GM21717 (cell line): ENCODE data around the gene RABL6.

Experiments
- ATAC-seq: cut with Tn5 transposase; IDR thresholded peaks from one replicate; pipeline ENCODE4 v1.9.1; 2021; ENCODE audit warnings: mild to moderate bottlenecking, moderate library complexity; ENCODE audit not compliant: unreplicated experiment

RABL6 gene

DNA sequence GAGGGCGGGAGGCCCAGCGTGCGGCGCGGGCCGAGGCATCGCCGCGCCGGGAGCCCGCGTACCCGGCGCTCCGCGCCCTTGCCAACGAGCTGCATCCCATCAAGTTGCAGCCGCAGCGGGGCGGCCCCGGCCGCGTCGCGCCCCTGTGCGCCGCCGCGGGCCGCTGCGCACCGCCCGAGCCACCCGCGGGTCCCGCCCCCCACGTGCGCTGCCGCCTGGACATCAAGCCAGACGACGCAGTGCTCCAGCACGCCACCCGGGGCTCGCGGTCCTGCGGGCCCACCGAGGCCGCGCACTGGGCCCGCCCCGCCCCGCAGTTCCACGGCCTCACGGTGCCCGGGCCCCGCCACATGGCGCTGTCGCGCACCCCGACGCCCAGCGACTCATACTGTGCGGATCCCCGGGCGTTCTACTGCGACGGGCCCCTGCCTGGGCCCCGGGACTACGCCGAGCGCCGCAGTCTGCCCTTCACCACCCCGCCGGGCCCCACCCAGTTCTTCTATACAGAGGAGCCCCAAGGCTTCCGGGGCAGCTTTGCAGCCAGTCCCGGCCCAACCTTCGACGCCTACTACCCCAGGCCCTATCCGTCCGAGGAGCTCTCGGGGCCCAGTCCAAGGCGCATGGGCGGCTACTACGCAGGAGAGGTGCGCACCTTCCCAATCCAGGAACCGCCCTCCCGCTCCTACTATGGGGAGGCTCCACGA lies 37.2 kb downstream of the RABL6 start:
- ATAC-seq = no peak

DNA sequence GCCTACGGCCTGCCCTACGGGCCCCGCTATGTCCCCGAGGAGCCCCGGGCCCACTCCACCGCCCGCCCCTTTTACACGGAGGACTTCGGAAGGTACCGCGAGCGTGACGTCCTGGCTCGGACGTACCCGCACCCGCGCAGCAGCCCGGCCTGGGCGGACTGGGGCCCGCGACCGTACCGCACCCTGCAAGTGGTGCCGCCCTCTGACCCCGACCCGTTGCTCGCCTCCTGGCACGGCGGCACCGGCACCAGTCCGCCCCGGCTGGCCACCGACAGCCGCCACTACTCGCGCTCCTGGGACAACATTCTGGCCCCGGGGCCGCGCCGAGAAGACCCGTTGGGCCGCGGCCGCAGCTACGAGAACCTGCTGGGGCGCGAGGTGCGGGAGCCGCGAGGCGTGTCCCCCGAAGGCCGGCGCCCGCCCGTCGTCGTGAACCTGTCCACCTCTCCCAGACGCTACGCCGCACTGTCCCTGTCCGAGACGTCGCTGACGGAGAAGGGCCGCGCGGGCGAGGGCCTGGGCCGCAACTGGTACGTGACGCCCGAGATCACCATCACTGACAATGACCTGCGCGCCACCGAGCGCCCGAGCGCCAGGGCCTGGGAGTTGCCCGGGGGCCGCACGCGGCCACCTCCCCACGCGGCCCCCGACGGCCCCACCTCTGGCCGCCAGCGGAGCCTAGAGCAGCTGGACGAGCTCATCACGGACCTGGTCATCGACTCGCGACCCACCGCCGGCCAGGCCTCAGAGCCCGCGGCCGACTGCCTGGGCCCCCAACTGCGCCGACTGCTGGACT lies 37.9 kb downstream of the RABL6 start:
- no peak for ATAC-seq

GRCh38 chr9:136846376-136847087 lies 38.8 kb downstream of the RABL6 start:
- no peak for ATAC-seq

DNA sequence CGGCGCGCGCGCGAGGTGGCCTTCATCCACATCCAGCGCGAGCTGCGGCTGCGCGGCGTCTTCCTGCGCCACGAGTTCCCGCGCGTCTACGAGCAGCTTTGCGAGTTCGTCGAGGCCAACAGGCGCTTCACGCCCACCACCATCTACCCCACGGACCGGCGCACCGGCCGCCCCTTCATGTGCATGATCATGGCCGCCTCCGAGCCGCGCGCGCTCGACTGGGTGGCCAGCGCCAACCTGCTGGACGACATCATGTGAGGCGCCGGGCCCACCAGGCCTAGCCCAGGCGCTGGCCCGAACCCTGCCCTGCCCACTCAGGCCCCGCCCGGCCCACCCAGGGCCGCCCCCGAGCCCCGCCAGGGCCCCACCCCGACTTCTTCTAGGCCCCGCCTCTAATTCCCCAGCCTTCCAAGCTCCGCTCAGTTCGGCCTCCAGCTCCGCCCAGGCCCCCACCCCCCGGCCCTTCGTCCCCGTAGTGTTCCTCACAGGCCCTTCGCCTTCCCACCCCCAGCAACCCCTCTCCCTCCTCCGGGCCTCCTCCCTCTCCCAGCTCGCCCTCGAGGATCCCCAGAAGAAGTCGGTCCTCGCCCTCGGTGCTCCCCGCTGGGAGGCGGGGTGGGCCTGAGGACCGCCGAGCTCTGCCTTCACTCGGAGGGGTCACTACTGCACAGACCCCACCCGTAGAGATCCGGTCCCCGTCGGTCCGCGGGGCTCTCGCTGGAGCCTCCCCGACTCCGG lies 39.5 kb downstream of the RABL6 start:
- no peak for ATAC-seq

GRCh38 chr9:136847826-136848392 lies 40.2 kb downstream of the RABL6 start:
- no peak for ATAC-seq

DNA sequence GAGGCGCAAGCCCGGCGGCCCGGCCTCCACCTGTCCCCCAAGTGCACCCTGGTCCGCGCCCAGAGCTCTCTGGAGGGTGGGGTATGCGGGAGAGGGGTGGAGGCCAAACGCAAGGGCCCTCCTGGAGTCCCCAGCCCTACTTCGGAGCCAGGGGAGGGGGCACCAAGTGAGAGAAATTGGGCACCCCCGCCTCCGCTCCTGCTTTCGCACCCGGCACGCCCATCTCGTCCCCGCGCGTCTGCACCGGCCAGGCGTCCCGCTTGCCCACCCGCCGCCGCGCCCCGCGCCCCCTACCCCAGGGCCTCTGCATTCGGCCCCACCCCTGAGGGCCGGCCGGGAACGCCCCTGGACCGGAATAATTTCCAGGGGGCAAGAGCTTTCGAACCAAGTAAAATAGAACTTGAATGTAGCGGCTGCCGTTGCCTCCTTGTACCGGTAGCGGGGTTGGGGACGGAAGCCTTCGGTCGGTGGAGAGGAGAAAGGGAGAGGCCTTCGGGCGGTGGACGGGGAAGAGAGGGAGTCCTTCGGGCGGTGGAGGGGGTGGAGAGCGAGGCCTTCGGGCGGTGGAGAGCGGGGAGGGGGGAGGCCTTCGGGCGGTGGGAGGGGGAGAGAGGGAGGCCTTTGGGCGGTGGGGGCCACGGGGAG lies 40.8 kb downstream of the RABL6 start:
- peak; percentile 6 for ATAC-seq

GRCh38 chr9:136849038-136849959 lies 41.6 kb downstream of the RABL6 start, which contains the start of gene PHPT1:
Gene PHPT1 (plus strand): TSS chr9:136849409. CDS start chr9:136849431, 22 bp downstream.
- ATAC-seq = peak; percentile 76

DNA sequence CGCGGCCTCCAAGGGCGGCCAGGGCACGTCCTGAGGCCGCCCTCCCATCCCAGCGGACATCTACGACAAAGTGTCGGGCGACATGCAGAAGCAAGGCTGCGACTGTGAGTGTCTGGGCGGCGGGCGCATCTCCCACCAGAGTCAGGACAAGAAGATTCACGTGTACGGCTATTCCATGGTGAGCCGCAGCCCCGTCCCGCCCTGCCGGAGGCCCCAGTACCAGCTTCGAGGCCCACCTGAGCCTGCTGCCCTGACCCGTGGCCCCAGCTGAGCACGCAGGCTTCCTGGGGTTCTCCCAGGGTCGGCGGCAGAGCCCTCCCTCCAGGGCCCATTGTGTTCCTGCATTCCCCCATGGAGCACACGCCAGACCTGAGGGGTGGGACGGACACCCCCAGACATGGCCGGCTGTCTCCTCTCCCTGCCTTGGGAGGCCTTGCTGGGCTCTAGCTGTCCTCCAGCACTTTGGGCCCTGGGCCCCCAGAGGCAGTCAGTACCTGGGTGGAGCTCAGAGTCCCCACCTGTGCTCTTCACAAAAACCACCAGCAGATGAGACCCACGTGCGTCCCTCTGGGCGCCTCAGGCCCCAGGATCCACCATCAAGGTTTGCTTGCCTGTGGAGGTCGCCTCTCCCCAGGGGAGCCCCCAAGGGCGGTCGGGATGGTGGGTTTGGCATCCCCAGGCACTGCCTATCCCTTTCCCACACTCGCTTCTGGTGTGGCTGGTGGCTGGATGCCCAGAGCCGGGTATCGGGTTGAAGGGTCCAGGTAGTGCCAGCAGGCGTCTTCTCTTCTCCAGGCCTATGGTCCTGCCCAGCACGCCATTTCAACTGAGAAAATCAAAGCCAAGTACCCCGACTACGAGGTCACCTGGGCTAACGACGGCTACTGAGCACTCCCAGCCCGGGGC lies 42.5 kb downstream of the RABL6 start:
- no peak for ATAC-seq

DNA sequence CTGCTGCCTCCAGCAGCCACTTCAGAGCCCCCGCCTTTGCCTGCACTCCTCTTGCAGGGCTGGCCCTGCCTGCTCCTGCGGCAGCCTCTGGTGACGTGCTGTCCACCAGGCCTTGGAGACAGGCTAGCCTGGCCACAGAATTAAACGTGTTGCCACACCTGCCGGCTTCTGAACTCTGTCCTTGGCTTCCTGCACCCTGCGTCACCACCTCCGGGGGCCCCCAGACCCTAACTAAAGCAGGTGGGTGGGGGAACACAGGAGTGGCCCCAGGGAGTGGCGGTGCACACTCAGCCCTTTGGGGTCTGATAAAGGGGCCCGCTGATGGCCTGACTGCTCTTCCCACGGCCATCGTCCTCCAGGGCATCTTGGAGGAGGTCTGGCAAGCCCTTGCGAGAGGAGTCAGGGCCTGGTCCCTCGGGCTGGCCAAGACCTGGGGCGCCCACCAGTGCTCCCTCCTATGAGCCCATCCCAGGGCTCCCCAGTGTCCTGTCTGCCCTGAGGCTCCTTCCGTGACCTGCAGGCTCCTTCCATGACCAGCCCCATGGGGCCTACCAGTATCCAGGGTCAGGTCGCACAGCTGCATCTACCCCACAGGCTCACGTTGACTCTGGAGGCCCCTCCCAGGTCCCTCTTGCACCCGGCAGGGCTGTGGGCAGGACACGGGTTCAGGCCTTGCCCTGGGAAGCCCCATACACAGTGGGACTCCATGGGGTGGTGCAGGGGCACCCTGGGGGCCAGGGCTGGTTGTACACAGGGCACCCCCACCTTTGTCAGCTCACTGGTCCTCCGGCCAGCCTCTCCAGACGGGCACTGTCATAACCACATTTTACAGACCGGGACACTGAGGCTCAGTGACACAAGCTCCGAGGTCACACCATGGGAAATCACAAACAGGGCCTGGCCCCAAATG lies 43.4 kb downstream of the RABL6 start:
- no peak for ATAC-seq

DNA sequence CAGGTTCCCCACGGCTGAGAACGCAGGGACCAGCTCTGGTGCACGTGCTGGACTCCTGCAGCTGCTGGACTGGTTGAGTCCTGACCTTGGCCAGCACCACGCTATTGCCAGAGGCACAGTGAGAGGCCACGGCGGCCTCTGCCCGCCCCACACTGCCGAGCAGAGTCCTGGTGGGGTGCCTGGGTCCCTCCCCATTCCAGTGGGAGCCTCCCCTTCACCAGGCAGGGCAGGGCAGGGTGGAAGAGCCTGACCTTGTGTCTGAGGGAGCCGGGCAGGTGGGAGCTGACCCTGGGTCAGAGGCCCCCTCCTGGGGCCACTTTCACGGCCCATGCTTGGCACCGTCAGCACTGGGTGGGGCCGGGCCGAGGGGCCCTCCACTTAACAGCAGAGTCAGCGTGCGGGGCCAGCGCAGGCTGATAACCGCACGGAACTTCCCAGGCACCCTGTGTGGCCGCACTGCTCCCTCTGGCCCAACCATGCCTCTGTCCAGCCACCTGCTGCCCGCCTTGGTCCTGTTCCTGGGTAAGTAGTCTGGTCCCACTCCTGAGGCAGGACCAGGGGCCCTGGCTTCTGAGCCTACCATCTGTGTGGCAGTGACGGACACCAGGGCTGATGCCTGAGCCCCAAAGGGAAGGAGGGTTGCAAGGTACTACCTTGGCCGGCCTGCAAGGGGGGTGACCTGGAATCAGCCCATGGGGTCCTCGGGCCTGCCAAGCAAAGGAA lies 44.4 kb downstream of the RABL6 start, which contains the start of gene MAMDC4:
Gene MAMDC4 (plus strand): TSS at position 406 of the 723 bp plus-strand sequence. CDS start 71 bp downstream, at position 477.
- no peak for ATAC-seq

DNA sequence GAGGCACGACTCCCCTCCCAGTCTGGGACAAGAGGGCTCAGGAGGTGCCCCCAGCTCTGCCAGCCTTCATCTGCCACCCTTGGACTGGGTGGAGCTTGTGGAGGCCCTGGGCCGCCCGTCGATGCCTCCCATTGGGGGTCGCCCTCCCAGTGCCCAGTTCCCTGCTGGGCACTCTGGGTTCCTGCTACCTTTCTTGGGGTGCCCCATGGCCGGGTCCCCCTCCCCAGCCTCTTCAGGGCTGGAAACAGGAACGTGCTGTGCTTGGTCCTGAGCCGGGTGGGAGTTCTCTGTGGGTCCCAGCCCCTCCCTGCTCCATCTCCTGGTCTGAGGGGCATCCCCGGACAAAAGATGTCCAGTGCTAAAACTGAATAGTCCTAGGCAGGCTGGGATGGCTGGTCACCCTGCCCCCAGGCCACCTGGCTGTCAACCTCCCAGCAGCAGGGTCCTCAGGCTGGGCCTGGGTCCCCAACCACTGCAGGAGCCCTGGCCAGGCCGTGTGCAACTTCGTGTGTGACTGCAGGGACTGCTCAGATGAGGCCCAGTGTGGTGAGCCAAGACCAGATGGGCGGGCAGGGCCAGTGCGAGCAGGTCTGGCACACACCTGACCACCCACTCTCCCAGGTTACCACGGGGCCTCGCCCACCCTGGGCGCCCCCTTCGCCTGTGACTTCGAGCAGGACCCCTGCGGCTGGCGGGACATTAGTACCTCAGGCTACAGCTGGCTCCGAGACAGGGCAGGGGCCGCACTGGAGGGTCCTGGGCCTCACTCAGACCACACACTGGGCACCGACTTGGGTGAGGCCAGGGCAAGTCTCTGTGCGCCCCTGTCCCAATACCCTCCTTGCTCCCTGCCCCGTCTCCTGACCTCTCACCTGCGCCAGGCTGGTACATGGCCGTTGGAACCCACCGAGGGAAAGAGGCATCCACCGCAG lies 45.2 kb downstream of the RABL6 start:
- no peak for ATAC-seq

GRCh38 chr9:136853596-136854112 lies 45.9 kb downstream of the RABL6 start:
- ATAC-seq = no peak

DNA sequence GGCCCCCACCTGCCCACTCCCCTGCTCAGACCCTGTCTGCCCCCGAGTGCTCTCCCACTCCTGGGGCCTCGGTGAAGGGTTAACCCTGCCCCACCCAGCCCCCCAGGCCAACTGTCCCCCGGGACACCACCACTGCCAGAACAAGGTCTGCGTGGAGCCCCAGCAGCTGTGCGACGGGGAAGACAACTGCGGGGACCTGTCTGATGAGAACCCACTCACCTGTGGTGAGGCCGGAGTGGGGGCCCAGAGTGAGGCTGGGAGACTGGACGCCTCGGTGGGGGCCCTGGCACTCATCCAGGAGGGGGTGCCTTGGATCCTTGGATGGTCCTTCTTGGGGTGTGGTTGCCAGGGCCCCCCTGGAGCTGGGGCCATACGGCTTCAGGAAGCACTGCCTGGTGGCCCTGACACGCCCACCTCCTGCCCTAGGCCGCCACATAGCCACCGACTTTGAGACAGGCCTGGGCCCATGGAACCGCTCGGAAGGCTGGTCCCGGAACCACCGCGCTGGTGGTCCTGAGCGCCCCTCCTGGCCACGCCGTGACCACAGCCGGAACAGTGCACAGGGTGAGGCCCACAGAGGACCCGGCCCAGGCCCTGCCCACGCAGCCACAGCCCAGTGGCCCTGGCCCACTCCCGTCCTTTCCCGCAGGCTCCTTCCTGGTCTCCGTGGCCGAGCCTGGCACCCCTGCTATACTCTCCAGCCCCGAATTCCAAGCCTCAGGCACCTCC lies 46.5 kb downstream of the RABL6 start:
- ATAC-seq = no peak

DNA sequence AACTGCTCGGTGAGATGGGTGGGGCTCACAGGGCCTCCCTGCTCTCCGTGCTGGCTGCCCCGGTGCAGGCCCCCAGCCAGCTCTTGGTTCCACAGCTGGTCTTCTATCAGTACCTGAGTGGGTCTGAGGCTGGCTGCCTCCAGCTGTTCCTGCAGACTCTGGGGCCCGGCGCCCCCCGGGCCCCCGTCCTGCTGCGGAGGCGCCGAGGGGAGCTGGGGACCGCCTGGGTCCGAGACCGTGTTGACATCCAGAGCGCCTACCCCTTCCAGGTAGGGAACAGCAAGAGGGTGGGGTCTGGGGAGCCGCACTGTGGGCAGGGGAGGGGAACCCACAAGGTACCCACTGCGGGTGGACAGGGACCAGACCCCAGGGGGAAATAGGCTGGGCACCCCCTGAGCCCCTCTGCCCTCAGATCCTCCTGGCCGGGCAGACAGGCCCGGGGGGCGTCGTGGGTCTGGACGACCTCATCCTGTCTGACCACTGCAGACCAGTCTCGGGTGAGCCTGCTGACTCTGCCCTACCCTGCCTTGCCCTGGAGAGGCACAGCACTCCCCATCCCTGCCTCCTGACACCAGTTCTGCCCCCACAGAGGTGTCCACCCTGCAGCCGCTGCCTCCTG lies 47.2 kb downstream of the RABL6 start:
- ATAC-seq = no peak
